GM13976 (cell line): Measurements from ENCODE around the gene ZAR1.

Source experiments
- DNase-seq: peaks from one replicate; pipeline ENCODE4 v3.0.0; 2012; ENCODE audit warnings: low spot score
- in situ Hi-C: fragments of 300-500 bp; cut with MboI; formaldehyde crosslinking; loops from one replicate; pipeline ENCODE4 v1.12.0; 2022; ENCODE audit warnings: low sequenced_read_pairs, mixed read lengths, inconsistent platforms; ENCODE audit not compliant: unreplicated experiment
- TF ChIP-seq, protein P1 (sequence below): IDR thresholded peaks from 2 replicates; pipeline ENCODE4 v1.5.1; 2012; ENCODE audit warnings: borderline replicate concordance, mild to moderate bottlenecking; ENCODE audit not compliant: insufficient read depth; ENCODE audit errors: extremely low read depth, missing control alignments, control extremely low read depth

Gene ZAR1

DNA sequence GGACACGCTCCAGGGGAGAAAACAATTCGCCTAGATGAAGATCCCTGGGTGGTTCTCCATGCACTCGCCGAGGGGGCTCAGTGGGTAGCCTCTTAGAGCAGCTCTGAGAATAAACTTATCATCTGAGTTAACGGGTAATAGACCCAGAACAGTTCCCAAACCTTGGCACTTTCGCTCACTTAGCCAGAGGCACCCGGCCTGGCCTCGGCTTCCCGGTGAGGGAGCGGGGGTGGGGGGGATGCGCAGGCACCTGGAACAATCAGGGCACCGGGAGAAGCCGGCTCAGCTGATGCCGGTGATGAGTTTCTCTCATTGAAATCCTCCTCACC, 405 bp upstream of the ZAR1 start:
- DNase-seq: no peak
- in situ Hi-C loops: loop anchor here (10.0 kb wide), 1 partner anchor 55 kb away; no protein-coding TSS in a partner anchor

DNA sequence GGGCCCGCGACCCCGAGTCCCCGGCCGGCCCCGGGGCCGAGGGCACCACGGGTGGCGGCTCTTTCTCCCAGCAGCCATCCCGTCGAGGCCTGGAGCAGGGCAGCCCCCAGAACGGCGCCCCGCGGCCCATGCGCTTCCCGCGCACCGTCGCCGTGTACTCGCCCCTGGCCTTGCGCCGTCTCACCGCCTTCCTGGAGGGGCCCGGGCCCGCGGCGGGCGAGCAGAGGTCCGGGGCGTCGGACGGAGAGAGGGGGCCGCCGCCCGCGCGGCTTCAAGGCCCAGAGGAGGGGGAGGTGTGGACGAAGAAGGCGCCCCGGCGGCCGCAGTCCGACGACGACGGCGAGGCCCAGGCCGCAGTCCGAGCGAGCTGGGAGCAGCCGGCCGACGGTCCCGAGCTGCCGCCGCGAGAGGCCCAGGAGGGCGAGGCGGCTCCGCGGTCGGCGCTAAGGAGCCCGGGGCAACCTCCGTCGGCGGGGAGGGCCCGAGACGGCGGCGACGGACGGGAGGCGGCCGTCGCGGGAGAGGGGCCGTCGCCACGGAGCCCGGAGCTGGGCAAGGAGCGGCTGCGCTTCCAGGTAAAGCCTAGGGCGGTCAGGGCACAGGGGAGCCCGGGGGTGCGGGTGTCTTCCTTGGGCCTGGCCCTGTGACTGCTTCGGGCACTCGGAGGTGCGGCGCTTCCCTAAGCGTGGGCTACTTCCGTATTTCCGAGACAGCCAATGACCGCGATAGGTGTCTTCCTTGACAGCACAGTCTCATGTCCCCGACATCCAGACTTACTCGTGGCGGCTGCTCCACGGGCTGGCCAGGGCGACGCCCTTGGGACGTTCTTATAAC, 845 bp downstream of the ZAR1 start:
- TF ChIP-seq, protein P1, sequence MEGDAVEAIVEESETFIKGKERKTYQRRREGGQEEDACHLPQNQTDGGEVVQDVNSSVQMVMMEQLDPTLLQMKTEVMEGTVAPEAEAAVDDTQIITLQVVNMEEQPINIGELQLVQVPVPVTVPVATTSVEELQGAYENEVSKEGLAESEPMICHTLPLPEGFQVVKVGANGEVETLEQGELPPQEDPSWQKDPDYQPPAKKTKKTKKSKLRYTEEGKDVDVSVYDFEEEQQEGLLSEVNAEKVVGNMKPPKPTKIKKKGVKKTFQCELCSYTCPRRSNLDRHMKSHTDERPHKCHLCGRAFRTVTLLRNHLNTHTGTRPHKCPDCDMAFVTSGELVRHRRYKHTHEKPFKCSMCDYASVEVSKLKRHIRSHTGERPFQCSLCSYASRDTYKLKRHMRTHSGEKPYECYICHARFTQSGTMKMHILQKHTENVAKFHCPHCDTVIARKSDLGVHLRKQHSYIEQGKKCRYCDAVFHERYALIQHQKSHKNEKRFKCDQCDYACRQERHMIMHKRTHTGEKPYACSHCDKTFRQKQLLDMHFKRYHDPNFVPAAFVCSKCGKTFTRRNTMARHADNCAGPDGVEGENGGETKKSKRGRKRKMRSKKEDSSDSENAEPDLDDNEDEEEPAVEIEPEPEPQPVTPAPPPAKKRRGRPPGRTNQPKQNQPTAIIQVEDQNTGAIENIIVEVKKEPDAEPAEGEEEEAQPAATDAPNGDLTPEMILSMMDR: no peak
- in situ Hi-C loops: loop anchor here (10.0 kb wide), 1 partner anchor 56 kb away; no protein-coding TSS in a partner anchor
- DNase-seq: no peak

More for the DNA sequence above, 405 bp upstream of the ZAR1 start:
- TF ChIP-seq, protein P1: no peak

DNA sequence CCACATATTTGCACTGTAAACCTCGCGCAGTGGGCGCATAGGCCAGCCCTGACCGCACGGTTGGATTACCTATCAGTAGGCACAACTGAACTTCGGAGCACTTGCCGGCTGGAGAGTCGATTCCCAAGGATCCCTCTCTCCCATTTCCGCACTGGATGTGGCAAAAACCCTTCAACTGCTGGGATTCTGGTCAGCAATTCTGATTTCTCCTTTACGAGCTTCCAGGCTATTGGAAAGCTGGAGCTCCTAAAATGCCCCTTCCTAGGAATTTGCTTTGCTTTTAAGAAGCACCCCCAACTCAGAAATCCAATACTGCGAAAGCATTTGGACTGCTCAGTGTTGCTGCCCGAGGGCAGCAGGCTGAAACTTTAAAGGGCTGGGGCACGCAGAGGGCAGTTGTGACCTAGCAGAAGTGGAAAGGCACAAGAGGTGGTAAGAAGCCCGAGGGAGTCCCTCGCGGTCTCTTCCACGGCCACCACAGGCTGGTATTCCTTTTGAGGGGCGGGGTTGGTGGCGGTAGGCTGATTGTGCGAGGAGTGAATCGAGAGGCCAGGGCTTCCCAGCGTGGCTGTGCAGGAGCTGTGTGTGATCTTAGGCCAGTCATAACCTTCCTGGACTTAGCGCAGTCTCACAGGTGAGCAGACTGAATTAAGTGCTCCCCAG, 1.6 kb downstream of the ZAR1 start:
- in situ Hi-C loops: loop anchor here (10.0 kb wide), 1 partner anchor 57 kb away; no protein-coding TSS in a partner anchor
- TF ChIP-seq, protein P1: no peak
- DNase-seq: no peak

DNA sequence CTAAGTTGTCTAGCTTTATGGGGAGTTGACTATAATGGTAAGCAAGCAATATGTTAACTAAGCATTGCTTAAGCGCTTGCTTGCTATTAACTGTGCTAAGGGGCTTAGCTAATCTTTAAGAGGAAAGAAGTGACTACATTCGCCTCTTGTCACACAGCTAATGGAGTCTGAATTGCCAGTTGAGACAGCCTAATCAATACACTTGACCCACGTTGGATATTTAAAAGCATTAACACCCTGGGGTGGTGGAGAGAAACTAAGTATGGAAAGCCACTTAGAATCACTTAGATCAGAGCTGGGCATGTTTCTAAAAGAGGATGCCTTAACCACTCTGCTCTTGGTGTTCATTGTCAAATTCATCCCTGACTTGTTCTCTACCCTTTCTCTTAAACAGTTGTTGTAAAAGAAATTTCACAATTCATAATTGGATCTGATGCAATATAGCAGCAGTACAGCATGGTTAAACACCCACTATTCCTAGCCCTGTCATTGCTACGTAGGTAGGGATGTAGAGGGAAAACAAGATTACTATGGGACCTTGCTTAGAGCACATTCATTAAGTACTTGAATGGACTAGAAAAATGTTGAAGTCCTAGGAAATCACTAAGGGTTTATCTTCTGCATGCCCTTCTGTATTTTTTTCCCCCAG, 3.5 kb downstream of the ZAR1 start:
- in situ Hi-C loops: loop anchor here (10.0 kb wide), 1 partner anchor 59 kb away; no protein-coding TSS in a partner anchor

DNA sequence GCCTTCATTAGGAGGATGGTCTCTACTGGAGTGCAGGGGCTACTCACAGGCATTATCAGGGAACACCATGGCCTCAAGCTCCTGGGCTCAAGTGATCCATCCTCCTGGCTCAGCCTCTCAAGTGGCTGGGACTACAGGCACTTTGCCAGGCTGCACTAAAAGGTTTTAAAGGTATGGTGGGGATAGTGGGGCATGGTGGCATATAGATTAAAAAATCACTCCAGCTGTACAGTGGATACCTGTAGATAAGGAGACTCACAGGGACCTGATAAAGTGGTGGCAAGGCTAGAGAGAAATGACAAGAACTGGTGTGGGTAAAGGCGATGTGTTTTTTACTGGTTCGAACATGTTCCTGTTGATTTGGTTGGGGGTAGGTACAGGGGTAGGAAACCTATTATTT, 5.9 kb downstream of the ZAR1 start:
- no peak for DNase-seq
- in situ Hi-C loops: loop anchor here (10.0 kb wide), 1 partner anchor 61 kb away; no protein-coding TSS in a partner anchor
- TF ChIP-seq, protein P1: no peak

More for the DNA sequence above, 3.5 kb downstream of the ZAR1 start:
- TF ChIP-seq, protein P1: no peak
- no peak for DNase-seq

DNA sequence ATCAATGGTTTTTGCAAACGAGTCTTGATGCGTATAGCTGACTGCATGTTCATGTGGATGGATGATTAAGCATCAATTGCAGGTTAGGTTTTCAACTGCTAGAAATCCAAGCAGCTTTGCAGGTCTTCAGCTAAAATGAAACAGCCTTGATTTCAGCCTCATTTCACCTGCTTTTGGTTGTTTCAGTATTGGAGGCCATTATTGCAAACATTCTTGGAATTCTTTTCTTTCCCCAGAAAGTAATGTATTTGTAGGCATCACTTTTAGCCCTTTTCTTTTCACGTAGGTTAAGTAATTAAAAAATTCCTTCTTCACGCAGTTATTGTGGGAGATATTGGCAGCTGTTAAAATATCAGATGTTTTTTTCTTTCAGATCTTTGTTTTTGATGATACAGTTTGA, 8.8 kb downstream of the ZAR1 start:
- in situ Hi-C loops: loop anchor here (10.0 kb wide), 1 partner anchor 64 kb away; no protein-coding TSS in a partner anchor
- DNase-seq: no peak
- TF ChIP-seq, protein P1: no peak
